C4-2B (cell line): ENCODE measurements around the gene NAB1.

ENCODE experiments used
- ZFX ChIP-seq: fragments of 450-650 bp; IDR thresholded peaks from 2 replicates; pipeline ENCODE4 v1.6.1; 2017
- TF ChIP-seq, protein P1 (sequence below): fragments of 450-650 bp; conservative IDR thresholded peaks from 2 replicates; pipeline ENCODE4 v1.5.1; 2017; ENCODE audit warnings: mild to moderate bottlenecking

DNA sequence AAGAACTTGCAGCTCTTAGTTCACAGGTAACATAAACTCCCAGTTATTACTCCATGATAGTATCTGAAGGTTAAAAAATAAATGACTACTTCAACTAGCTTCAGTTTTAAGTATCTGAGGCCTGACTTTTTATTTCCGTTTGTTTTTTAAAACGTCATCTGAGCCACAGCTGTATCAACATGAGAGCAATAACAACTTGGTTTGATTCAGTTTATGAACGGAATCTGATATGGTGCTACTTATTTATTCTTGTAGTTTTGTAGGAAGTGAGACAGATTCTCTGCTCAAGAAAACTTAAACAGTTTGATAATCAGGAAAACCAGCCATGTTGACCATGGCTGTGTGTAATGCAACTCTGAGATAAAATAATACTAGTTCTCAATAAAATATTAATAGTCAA is 34.9 kb downstream of the NAB1 start:
- TF ChIP-seq, protein P1, sequence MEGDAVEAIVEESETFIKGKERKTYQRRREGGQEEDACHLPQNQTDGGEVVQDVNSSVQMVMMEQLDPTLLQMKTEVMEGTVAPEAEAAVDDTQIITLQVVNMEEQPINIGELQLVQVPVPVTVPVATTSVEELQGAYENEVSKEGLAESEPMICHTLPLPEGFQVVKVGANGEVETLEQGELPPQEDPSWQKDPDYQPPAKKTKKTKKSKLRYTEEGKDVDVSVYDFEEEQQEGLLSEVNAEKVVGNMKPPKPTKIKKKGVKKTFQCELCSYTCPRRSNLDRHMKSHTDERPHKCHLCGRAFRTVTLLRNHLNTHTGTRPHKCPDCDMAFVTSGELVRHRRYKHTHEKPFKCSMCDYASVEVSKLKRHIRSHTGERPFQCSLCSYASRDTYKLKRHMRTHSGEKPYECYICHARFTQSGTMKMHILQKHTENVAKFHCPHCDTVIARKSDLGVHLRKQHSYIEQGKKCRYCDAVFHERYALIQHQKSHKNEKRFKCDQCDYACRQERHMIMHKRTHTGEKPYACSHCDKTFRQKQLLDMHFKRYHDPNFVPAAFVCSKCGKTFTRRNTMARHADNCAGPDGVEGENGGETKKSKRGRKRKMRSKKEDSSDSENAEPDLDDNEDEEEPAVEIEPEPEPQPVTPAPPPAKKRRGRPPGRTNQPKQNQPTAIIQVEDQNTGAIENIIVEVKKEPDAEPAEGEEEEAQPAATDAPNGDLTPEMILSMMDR = no peak
- TF ChIP-seq ZFX = no peak
